GM23248 (cell line): Measurements from ENCODE around the gene ZFP69. TPM values are rescaled to one million over a fixed set of nuclear protein-coding genes. Genes with fewer than 3 reads are reported as not detected.

ENCODE experiments used
- DNase-seq: peaks from one replicate; pipeline ENCODE4 v3.0.0-alpha.2; 2015
- H2AFZ ChIP-seq: fragments of 200-600 bp; sonication (generic); 2 replicates; pipeline ENCODE4 v1.6.1; 2016; ENCODE audit warnings: antibody characterized with exemption
- H3F3A ChIP-seq: fragments of 200-600 bp; sonication (generic); 2 replicates; pipeline ENCODE4 v1.6.1; 2016; ENCODE audit warnings: mild to moderate bottlenecking, antibody characterized with exemption, mixed run types; ENCODE audit not compliant: insufficient read depth
- H3K27ac ChIP-seq: fragments of 200-600 bp; sonication (generic); 2 replicates; pipeline ENCODE4 v1.5.1; 2016; ENCODE audit warnings: mild to moderate bottlenecking
- H3K27me3 ChIP-seq: fragments of 200-600 bp; sonication (generic); replicated peaks from 2 replicates; pipeline ENCODE4 v1.6.1; 2016; ENCODE audit warnings: mild to moderate bottlenecking; ENCODE audit not compliant: insufficient read depth
- H3K36me3 ChIP-seq: fragments of 200-600 bp; sonication (generic); 2 replicates; pipeline ENCODE4 v1.6.1; 2016; ENCODE audit warnings: low read depth, mild to moderate bottlenecking
- H3K4me1 ChIP-seq: fragments of 200-600 bp; sonication (generic); 2 replicates; pipeline ENCODE4 v1.6.1; 2016; ENCODE audit warnings: mild to moderate bottlenecking; ENCODE audit not compliant: insufficient read depth
- H3K4me2 ChIP-seq: fragments of 200-600 bp; sonication (generic); one replicate; pipeline ENCODE4 v1.6.1; 2016; ENCODE audit warnings: mild to moderate bottlenecking; ENCODE audit not compliant: unreplicated experiment
- H3K4me3 ChIP-seq: fragments of 200-600 bp; sonication (generic); 2 replicates; pipeline ENCODE4 v1.5.1; 2016; ENCODE audit warnings: mild to moderate bottlenecking
- H3K79me2 ChIP-seq: fragments of 200-600 bp; sonication (generic); 2 replicates; pipeline ENCODE4 v1.6.1; 2016; ENCODE audit warnings: mild to moderate bottlenecking; ENCODE audit not compliant: insufficient read depth
- H3K9ac ChIP-seq: fragments of 200-600 bp; sonication (generic); 2 replicates; pipeline ENCODE4 v1.6.1; 2016; ENCODE audit warnings: mild to moderate bottlenecking
- H3K9me2 ChIP-seq: fragments of 200-600 bp; sonication (generic); 2 replicates; pipeline ENCODE4 v1.6.1; 2016; ENCODE audit warnings: mixed run types, mild to moderate bottlenecking, moderate library complexity; ENCODE audit not compliant: insufficient read depth
- H3K9me3 ChIP-seq: fragments of 200-600 bp; sonication (generic); one replicate; pipeline ENCODE4 v1.6.1; 2017; ENCODE audit warnings: low read depth
- H4K20me1 ChIP-seq: fragments of 200-600 bp; sonication (generic); 2 replicates; pipeline ENCODE4 v1.6.0; 2016; ENCODE audit not compliant: insufficient read depth
- EZH2 ChIP-seq: fragments of 200-600 bp; sonication (generic); IDR thresholded peaks from 2 replicates; pipeline ENCODE4 v1.6.1; 2018; ENCODE audit warnings: antibody characterized with exemption, mild to moderate bottlenecking; ENCODE audit not compliant: insufficient read depth, poor library complexity, severe bottlenecking
- EZH2phosphoT487 ChIP-seq: fragments of 200-600 bp; sonication (generic); IDR thresholded peaks from 2 replicates; pipeline ENCODE4 v1.6.1; 2018; ENCODE audit warnings: antibody characterized with exemption, moderate library complexity, mild to moderate bottlenecking, low read depth; ENCODE audit not compliant: insufficient read depth
- WGBS, 2 experiments: methylation state at CpG; one replicate each; pipeline ENCODE4 v1.1.6; 2015 to 2017; ENCODE audit warnings: low lambda C conversion rate in 2 of 2, low coverage in 1 of 2; ENCODE audit errors: missing lambda C conversion rate in 2 of 2; 5-methylcytosine and 5-hydroxymethylcytosine counted together
- in situ Hi-C: fragments of 300-500 bp; cut with MboI; formaldehyde crosslinking; loops from 2 replicates; pipeline ENCODE4 v1.15.0; 2020
- polyA plus RNA-seq: library from polyadenylated mRNA; unstranded; fragments of >200 nt; fragmentation: Nextera tagmentation; extraction: Ambion mirVana; gene quantifications from 2 replicates; pipeline ENCODE4 v1.2.1, GENCODE V29; 2016
- total RNA-seq: library from RNA; depleted of rRNA; stranded (reverse); fragments of >200 nt; shearing (Covaris generic); gene quantifications from 2 replicates; pipeline ENCODE4 v1.2.3, GENCODE V29; 2014; rRNA removed

The ZFP69 gene
- total RNA-seq: 1.9 and 2.9 TPM in 2 replicates
- 2.5 and 3.8 TPM in 2 replicates for polyA plus RNA-seq

- Histone ChIP-seq H3F3A (0 out of 2 replicates have a peak, but pooled peaks cover 6% of the 10 kb centered on the region), H4K20me1 (no peaks in the 10 kb centered on the region), H3K4me2 (peak within 1 kb of the TSS; percentile 92), H3K36me3 (0 out of 2 replicates have a peak, but pooled peaks cover 4% of the 10 kb centered on the region), H3K9ac (peak within 1 kb of the TSS; percentile 79), H3K79me2 (no peaks in the 10 kb centered on the region), H3K4me3 (peak within 1 kb of the TSS; percentile 79), H2AFZ (peak within 1 kb of the TSS; percentile 93), H3K4me1 (peaks cover 4% of the 10 kb centered on the region; the same call in 1 of the 2 replicates), H3K9me2 (no peaks in the 10 kb centered on the region), H3K27me3 (no peaks in the 10 kb centered on the region), H3K27ac (no peak within 1 kb of the TSS), H3K9me3 (no peaks in the 10 kb centered on the region)
- in situ Hi-C loops: no loop called here
- 1% methylated on average over 38 to 41 of the region's 65 CpGs for WGBS, 2 experiments
- peak; percentile 84 for DNase-seq
- TF ChIP-seq EZH2phosphoT487 (no peak), EZH2 (no peak)
Measured at GRCh38 chr1:40476924-40477677, at the start of gene ZFP69. ZFP69 (plus strand) TSS chr1:40477290; CDS start chr1:40479362, 2,072 bp downstream.

- Histone ChIP-seq H3K9me2 (no peaks in the 10 kb centered on the region), H3K9ac (no peak overlapping the region), H3K27me3 (no peaks in the 10 kb centered on the region), H3K9me3 (no peaks in the 10 kb centered on the region), H3F3A (peaks cover 21% of the 10 kb centered on the region), H3K4me2 (no peak overlapping the region), H3K4me3 (no peak overlapping the region), H2AFZ (no peak overlapping the region), H3K4me1 (peaks cover 12% of the 10 kb centered on the region; the same call in 1 of the 2 replicates), H3K36me3 (no peaks in the 10 kb centered on the region), H3K27ac (no peak overlapping the region), H4K20me1 (no peaks in the 10 kb centered on the region), H3K79me2 (no peaks in the 10 kb centered on the region)
- TF ChIP-seq EZH2phosphoT487 (no peak), EZH2 (no peak)
- DNase-seq: no peak
- in situ Hi-C loops: no loop called here
Measured at GRCh38 chr1:40431385-40431784, 45.7 kb upstream of the ZFP69 start.

- no peak overlapping the region for H2AFZ ChIP-seq
- WGBS, 2 experiments: 60 to 63% methylated on average over 3 of the region's 3 CpGs
- H3K27ac ChIP-seq: no peak overlapping the region
- H3K4me2 ChIP-seq: no peak overlapping the region
- H3K9me2 ChIP-seq: no peaks in the 10 kb centered on the region
- peak; percentile 3 for DNase-seq
- in situ Hi-C loops: no loop called here
- H3K4me3 ChIP-seq: no peak overlapping the region
- no peaks in the 10 kb centered on the region for H3K36me3 ChIP-seq
- H4K20me1 ChIP-seq: no peaks in the 10 kb centered on the region
- no peaks in the 10 kb centered on the region for H3K79me2 ChIP-seq
- no peaks in the 10 kb centered on the region for H3K9me3 ChIP-seq
- H3K27me3 ChIP-seq: no peaks in the 10 kb centered on the region
- TF ChIP-seq EZH2phosphoT487 (no peak), EZH2 (no peak)
- H3K4me1 ChIP-seq: peaks cover 12% of the 10 kb centered on the region; the same call in 1 of the 2 replicates
- H3F3A ChIP-seq: peaks cover 21% of the 10 kb centered on the region
- H3K9ac ChIP-seq: no peak overlapping the region
Measured at GRCh38 chr1:40432644-40433390, 44.3 kb upstream of the ZFP69 start.

- Histone ChIP-seq H3K9me2 (no peaks in the 10 kb centered on the region), H3K9me3 (no peaks in the 10 kb centered on the region), H3K4me3 (no peak overlapping the region), H3K36me3 (no peaks in the 10 kb centered on the region), H3K4me1 (peaks cover 12% of the 10 kb centered on the region; the same call in 1 of the 2 replicates), H3K4me2 (no peak overlapping the region), H2AFZ (no peak overlapping the region), H3K27me3 (no peaks in the 10 kb centered on the region), H3K9ac (no peak overlapping the region), H3K79me2 (no peaks in the 10 kb centered on the region), H3F3A (peaks cover 21% of the 10 kb centered on the region), H3K27ac (peak overlapping the region; percentile 23; the same call in 1 of the 2 replicates), H4K20me1 (no peaks in the 10 kb centered on the region)
- 51 to 57% methylated on average over 5 of the region's 5 CpGs for WGBS, 2 experiments
- TF ChIP-seq EZH2phosphoT487: no peak
- TF ChIP-seq EZH2: no peak
- in situ Hi-C loops: no loop called here
- DNase-seq: peak; percentile 68
Measured at GRCh38 chr1:40435471-40435870, 41.6 kb upstream of the ZFP69 start.
